IMR-90 (cell line): ENCODE results near the gene INO80. TPM values are rescaled to one million over a fixed set of nuclear protein-coding genes. Genes with fewer than 3 reads are reported as not detected.

Experiments
- ATAC-seq: fragments of 200-7000 bp; cut with Tn5 transposase; 2 replicates; pipeline ENCODE4 v1.9.1; 2020; ENCODE audit warnings: low read depth, mild to moderate bottlenecking, moderate library complexity
- BruUV-seq: library from RNA; stranded (reverse); fragments of 400-500 nt; replicated peaks from 2 replicates; lab custom pipeline; 2021; lab: Mats Ljungman, UMichigan
- CTCF ChIA-PET: fragments of 300-600 bp; formaldehyde crosslinking; extraction: SDS; loops from one replicate; lab custom pipeline; 2021; ENCODE audit warnings: antibody characterized with exemption; lab: Yijun Ruan, JAX
- POLR2A ChIA-PET: fragments of 300-600 bp; sonication (Branson Sonifier 250); formaldehyde crosslinking; loops from one replicate; lab custom pipeline; 2022; ENCODE audit warnings: antibody characterized with exemption; ENCODE audit not compliant: unreplicated experiment; lab: Charles Lee
- DNase-seq: peaks from one replicate; pipeline ENCODE4 v3.0.0; 2013
- H2AFZ ChIP-seq: replicated peaks from 2 replicates; pipeline ENCODE3; 2013; ENCODE audit warnings: low read length, mild to moderate bottlenecking; ENCODE audit not compliant: poor library complexity
- H2AK5ac ChIP-seq: 2 replicates; pipeline ENCODE4 v1.6.1; 2013; ENCODE audit warnings: low read depth, low read length, inconsistent platforms
- H2AK9ac ChIP-seq: replicated peaks from 2 replicates; pipeline ENCODE3; 2013; ENCODE audit warnings: mild to moderate bottlenecking, low read depth, low read length, moderate library complexity; ENCODE audit not compliant: poor library complexity
- H2BK120ac ChIP-seq: 2 replicates; pipeline ENCODE4 v1.6.1; 2013; ENCODE audit warnings: low read depth, low read length, inconsistent platforms
- H2BK15ac ChIP-seq: 3 replicates; pipeline ENCODE4 v1.6.1; 2013; ENCODE audit warnings: low read depth, low read length, inconsistent platforms
- H2BK20ac ChIP-seq: 2 replicates; pipeline ENCODE4 v1.6.1; 2013; ENCODE audit warnings: low read depth, mild to moderate bottlenecking, inconsistent platforms, low read length, moderate library complexity
- H2BK5ac ChIP-seq: 2 replicates; pipeline ENCODE4 v1.6.1; 2013; ENCODE audit warnings: mild to moderate bottlenecking, low read depth, low read length, inconsistent platforms; ENCODE audit not compliant: poor library complexity, severe bottlenecking
- H3K14ac ChIP-seq: replicated peaks from 2 replicates; pipeline ENCODE4 v1.6.1; 2013; ENCODE audit warnings: low read depth, low read length, inconsistent platforms
- H3K18ac ChIP-seq: 2 replicates; pipeline ENCODE4 v1.6.1; 2013; ENCODE audit warnings: low read depth, low read length, control low read depth
- H3K23ac ChIP-seq: 2 replicates; pipeline ENCODE4 v1.6.1; 2013; ENCODE audit warnings: low read depth, low read length, inconsistent platforms
- H3K27ac ChIP-seq: 2 replicates; pipeline ENCODE4 v1.5.1; 2013; ENCODE audit warnings: mild to moderate bottlenecking, control low read depth, low read length; ENCODE audit not compliant: insufficient read depth
- H3K27me3 ChIP-seq: 2 replicates; pipeline ENCODE4 v1.6.1; 2013; ENCODE audit warnings: low read length; ENCODE audit not compliant: control insufficient read depth, insufficient read depth
- H3K36me3 ChIP-seq: 2 replicates; pipeline ENCODE4 v1.6.1; 2013; ENCODE audit warnings: low read length, mixed read lengths; ENCODE audit not compliant: control insufficient read depth, insufficient read depth
- H3K4ac ChIP-seq: 2 replicates; pipeline ENCODE4 v1.6.1; 2013; ENCODE audit warnings: low read depth, low read length, inconsistent platforms
- H3K4me1 ChIP-seq: 2 replicates; pipeline ENCODE4 v1.6.1; 2013; ENCODE audit warnings: low read length, mixed read lengths; ENCODE audit not compliant: control insufficient read depth, insufficient read depth
- H3K4me2 ChIP-seq: 2 replicates; pipeline ENCODE4 v1.6.1; 2013; ENCODE audit warnings: low read depth, mild to moderate bottlenecking, control low read depth, low read length, moderate library complexity
- H3K4me3 ChIP-seq: 2 replicates; pipeline ENCODE4 v1.5.1; 2013; ENCODE audit warnings: low read depth, mild to moderate bottlenecking, control low read depth, low read length, moderate library complexity; ENCODE audit not compliant: insufficient read depth
- H3K56ac ChIP-seq: 2 replicates; pipeline ENCODE4 v1.6.1; 2013; ENCODE audit warnings: low read length, inconsistent platforms; ENCODE audit not compliant: insufficient read depth; ENCODE audit errors: extremely low read depth
- H3K79me1 ChIP-seq, 2 experiments: 2 replicates each; pipeline ENCODE4 v1.6.1; 2013; ENCODE audit warnings: low read length in 2 of 2, inconsistent platforms in 1 of 2, low read depth in 1 of 2
- H3K9ac ChIP-seq: 2 replicates; pipeline ENCODE4 v1.6.1; 2013; ENCODE audit warnings: low read depth, low read length, control low read depth
- H3K9me1 ChIP-seq: 2 replicates; pipeline ENCODE4 v1.6.1; 2013; ENCODE audit warnings: low read length, inconsistent platforms; ENCODE audit not compliant: insufficient read depth
- H3K9me3 ChIP-seq: 2 replicates; pipeline ENCODE4 v1.6.1; 2013; ENCODE audit warnings: low read length; ENCODE audit not compliant: control insufficient read depth, insufficient read depth
- H4K20me1 ChIP-seq: 2 replicates; pipeline ENCODE4 v1.6.1; 2013; ENCODE audit warnings: low read length, inconsistent platforms; ENCODE audit not compliant: insufficient read depth
- H4K5ac ChIP-seq: 2 replicates; pipeline ENCODE4 v1.6.1; 2013; ENCODE audit warnings: mild to moderate bottlenecking, low read depth, low read length, control low read depth
- H4K8ac ChIP-seq, 2 experiments: 2 replicates each; pipeline ENCODE4 v1.6.1; 2013; ENCODE audit warnings: low read depth in 2 of 2, low read length in 2 of 2, control low read depth in 1 of 2, inconsistent platforms in 1 of 2
- H4K91ac ChIP-seq: 2 replicates; pipeline ENCODE4 v1.6.1; 2013; ENCODE audit warnings: low read depth, low read length, inconsistent platforms; ENCODE audit not compliant: insufficient read depth
- CEBPB ChIP-seq: IDR thresholded peaks from 2 replicates; pipeline ENCODE4 v1.6.1; 2012; ENCODE audit warnings: low read depth, low read length, improper control_type of control experiment
- MAZ ChIP-seq: IDR thresholded peaks from 2 replicates; pipeline ENCODE4 v1.6.1; 2012; ENCODE audit warnings: low read depth, mild to moderate bottlenecking, low read length, improper control_type of control experiment, moderate library complexity, borderline replicate concordance
- MXI1 ChIP-seq: IDR thresholded peaks from 2 replicates; pipeline ENCODE4 v1.6.1; 2012; ENCODE audit warnings: low read depth, mild to moderate bottlenecking, low read length, moderate library complexity, borderline replicate concordance
- NFE2L2 ChIP-seq: fragments of 150-350 bp; IDR thresholded peaks from 2 replicates; pipeline ENCODE4 v1.6.1; 2016; ENCODE audit warnings: low read depth, mild to moderate bottlenecking, low read length
- RAD21 ChIP-seq: IDR thresholded peaks from 2 replicates; pipeline ENCODE4 v1.6.1; 2012; ENCODE audit warnings: low read length, improper control_type of control experiment
- SMC3 ChIP-seq: fragments of 150-350 bp; IDR thresholded peaks from 2 replicates; pipeline ENCODE4 v1.6.1; 2016; ENCODE audit warnings: low read depth, mild to moderate bottlenecking, antibody characterized with exemption, low read length, moderate library complexity
- WGBS, 2 experiments: methylation state at CpG; one replicate each; pipeline versions ENCODE4 v1.1.5 to v1.1.7; 2013; ENCODE audit warnings: missing lambda C conversion rate in 2 of 2; ENCODE audit not compliant: insufficient read length in 1 of 2; ENCODE audit errors: extremely low coverage in 2 of 2; 5-methylcytosine and 5-hydroxymethylcytosine counted together
- dilution Hi-C: fragments of 300-500 bp; cut with HindIII; formaldehyde crosslinking; loops from one replicate; pipeline ENCODE4 v1.14.3; 2018; ENCODE audit warnings: low sequenced_read_pairs; ENCODE audit not compliant: unreplicated experiment
- in situ Hi-C: fragments of 300-500 bp; cut with MboI; formaldehyde crosslinking; loops from 3 replicates; pipeline ENCODE4 v1.14.3; 2019; ENCODE audit warnings: low sequenced_read_pairs, inconsistent platforms, mixed read lengths
- intact Hi-C: fragments of 100-400 bp; cut with micrococcal nuclease; formaldehyde crosslinking; loops from 2 replicates; pipeline ENCODE4 v1.10.0; 2022
- polyA plus RNA-seq, 3 experiments: library from polyadenylated mRNA; depleted of rRNA; stranded (reverse); fragments of >200 nt; gene quantifications; 2 replicates each; pipeline ENCODE4 v1.2.3, GENCODE V29; 2012; ENCODE audit warnings: low replicate concordance in 1 of 3
- total RNA-seq: library from RNA; depleted of rRNA; stranded (reverse); fragments of >200 nt; gene quantifications from 2 replicates; pipeline ENCODE4 v1.2.3, GENCODE V29; 2012

The INO80 gene
- total and polyA plus RNA-seq, 2 of the 4 experiments (the other 2 are of a cell fraction): 6.0 to 13.3 TPM

- no peak for TF ChIP-seq MXI1
These were observed 147.6 kb downstream of the INO80 start (continued) for GRCh38 chr15:40968290-40969085.

- no peak overlapping the region for H3K56ac ChIP-seq
- no peak overlapping the region for H2AFZ ChIP-seq
- no peak overlapping the region for H3K4me2 ChIP-seq
- no peaks in the 10 kb centered on the region for H3K27me3 ChIP-seq
- peaks cover 4% of the 10 kb centered on the region for H3K9me1 ChIP-seq
- POLR2A ChIA-PET: no interaction called here
- intact Hi-C loops: no loop called here
- no peak overlapping the region for H4K8ac ChIP-seq
- H2AK9ac ChIP-seq: no peak overlapping the region
- ATAC-seq (no peak), DNase-seq (no peak)
- H3K18ac ChIP-seq: no peak overlapping the region
- H3K9me3 ChIP-seq: no peaks in the 10 kb centered on the region
- no TSS peak for BruUV-seq
- no peak overlapping the region for H3K14ac ChIP-seq
- H2AK5ac ChIP-seq: no peak overlapping the region
- H3K27ac ChIP-seq: no peak overlapping the region
- no peak overlapping the region for H3K9ac ChIP-seq
- 0 out of 2 replicates have a peak overlapping the region, but pooled peaks have one; percentile 3 for H2BK20ac ChIP-seq
- no peaks in the 10 kb centered on the region for H4K20me1 ChIP-seq
- no peak overlapping the region for H2BK5ac ChIP-seq
- H3K4me3 ChIP-seq: no peak overlapping the region
- no peak overlapping the region for H2BK120ac ChIP-seq
- CTCF ChIA-PET: interaction anchor here (1.3 kb wide), 1 partner anchor 12 kb away, joined by 4 read pairs; no protein-coding TSS in a partner anchor
- H3K4me1 ChIP-seq: peaks cover 10% of the 10 kb centered on the region
- dilution Hi-C loops: no loop called here
- peak overlapping the region; percentile 35; the same call in 1 of the 2 replicates for H3K4ac ChIP-seq
- H4K91ac ChIP-seq: no peak overlapping the region
- H3K23ac ChIP-seq: no peak overlapping the region
- WGBS, 2 experiments: 93% methylated on average over 5 of the region's 13 CpGs; no CpG with 5 or more reads in 1 of the 2 experiments
- in situ Hi-C loops: no loop called here
- no peak overlapping the region for H4K5ac ChIP-seq
- TF ChIP-seq CEBPB (no peak), RAD21 (no peak), SMC3 (no peak), NFE2L2 (no peak), MAZ (no peak)
- no peak overlapping the region for H2BK15ac ChIP-seq
- H3K36me3 ChIP-seq: no peaks in the 10 kb centered on the region
- no peaks in the 10 kb centered on the region for H3K79me1 ChIP-seq
These were observed 151.4 kb downstream of the INO80 start for GRCh38 chr15:40964634-40965033.
